K562 (cell line): Measurements from ENCODE around the gene SLC19A2. TPM values are rescaled to one million over a fixed set of nuclear protein-coding genes. Genes with fewer than 3 reads are reported as not detected.

Experiments
- BRCA1 ChIP-seq, 2 experiments: fragments of 450-650 bp in 1 of 2; sonication (generic) in 1 of 2; formaldehyde crosslinking in 1 of 2; IDR thresholded peaks; 2 replicates each; pipeline versions ENCODE4 v1.5.0 to v1.6.1; 2017 to 2020; ENCODE audit warnings: mild to moderate bottlenecking in 1 of 2, missing genetic modification reagents in 1 of 2
- BRD9 ChIP-seq: fragments of 450-650 bp; IDR thresholded peaks from 2 replicates; pipeline ENCODE4 v1.6.1; 2018; ENCODE audit warnings: low read depth; ENCODE audit not compliant: partially characterized antibody
- CREB1 ChIP-seq, 2 experiments: sonication (generic) in 1 of 2; formaldehyde crosslinking in 1 of 2; IDR thresholded peaks; 2 replicates each; pipeline versions ENCODE4 v1.6.1 to v1.8.0; 2012 to 2022; ENCODE audit warnings: inconsistent platforms in 1 of 2, mild to moderate bottlenecking in 1 of 2, missing genetic modification reagents in 1 of 2, moderate library complexity in 1 of 2
- MEIS2 ChIP-seq: fragments of 450-650 bp; IDR thresholded peaks from 2 replicates; pipeline ENCODE4 v1.6.1; 2014; ENCODE audit warnings: mild to moderate bottlenecking; ENCODE audit not compliant: partially characterized antibody
- NR2C2 ChIP-seq, 2 experiments: fragments of 200-800 bp in 1 of 2; sonication (Bioruptor generic) in 1 of 2; sonication (generic) in 1 of 2; formaldehyde crosslinking in 1 of 2; IDR thresholded peaks; 2 replicates each; pipeline versions ENCODE4 v1.6.1 to v1.8.0; 2016 to 2022; ENCODE audit warnings: mild to moderate bottlenecking in 1 of 2, missing compliant biosample characterization in 1 of 2, missing genetic modification characterization in 1 of 2, missing genetic modification reagents in 1 of 2
- PHF8 ChIP-seq: fragments of 200-600 bp; sonication (generic); IDR thresholded peaks from 2 replicates; pipeline ENCODE4 v1.6.1; 2012; ENCODE audit warnings: mixed run types, mild to moderate bottlenecking, inconsistent platforms, low read length, moderate library complexity, borderline replicate concordance
- PHTF2 ChIP-seq: fragments of 250-450 bp; sonication (Bioruptor Pico); IDR thresholded peaks from 2 replicates; pipeline ENCODE4 v1.5.0; 2021; ENCODE audit warnings: mild to moderate bottlenecking
- SIN3A ChIP-seq, 2 experiments: fragments of 150-350 bp in 1 of 2; IDR thresholded peaks; 2 replicates each; pipeline ENCODE4 v1.6.1; 2011 to 2016; ENCODE audit warnings: borderline replicate concordance in 2 of 2, low read depth in 2 of 2, low read length in 2 of 2, mild to moderate bottlenecking in 2 of 2, moderate library complexity in 2 of 2; ENCODE audit not compliant: control insufficient read depth in 1 of 2
- ZNF280B ChIP-seq: fragments of 250-450 bp; sonication (Bioruptor Pico); IDR thresholded peaks from 2 replicates; pipeline ENCODE4 v1.5.1; 2021; ENCODE audit warnings: mild to moderate bottlenecking
- polyA plus RNA-seq, 8 experiments: library from polyadenylated mRNA; depleted of rRNA in 4 of 8; stranded (reverse) in 5 of 8; unstranded in 3 of 8; fragments of >200 nt; fragmentation: Nextera tagmentation in 2 of 8; fragmentation: Illumina TruSeq in 1 of 8; extraction: Ambion mirVana in 2 of 8; extraction: Trizol in 1 of 8; gene quantifications; 2 replicates each; pipeline versions ENCODE4 v1.2.1 to v1.2.3, GENCODE V29; 2011 to 2014; ENCODE audit warnings: inconsistent platforms in 1 of 8, missing spikeins in 1 of 8
- total RNA-seq, 7 experiments: library from RNA; depleted of rRNA in 6 of 7; stranded (reverse); fragments of >200 nt in 6 of 7; fragmentation: Illumina TruSeq in 2 of 7; extraction: Trizol in 2 of 7; gene quantifications; 2 replicates each; pipeline versions ENCODE4 v1.2.1 to v1.2.3, GENCODE V29; 2011 to 2021; ENCODE audit warnings: low replicate concordance in 1 of 7
- TF ChIP-seq, protein P1 (sequence below), 2 experiments: fragments of 450-650 bp in 1 of 2; sonication (generic) in 1 of 2; formaldehyde crosslinking in 1 of 2; IDR thresholded peaks; 2 replicates each; pipeline versions ENCODE4 v1.7.1 to v1.9.0; 2016 to 2022; ENCODE audit warnings: inconsistent platforms in 1 of 2, mild to moderate bottlenecking in 1 of 2, missing genetic modification reagents in 1 of 2
- TF ChIP-seq, protein P2 (sequence below): IDR thresholded peaks from 3 replicates; pipeline ENCODE4 v1.6.1; 2011; ENCODE audit warnings: borderline replicate concordance, mild to moderate bottlenecking, moderate library complexity; ENCODE audit not compliant: insufficient read length; ENCODE audit errors: extremely low read depth

The SLC19A2 gene
- total and polyA plus RNA-seq, 9 of the 15 experiments (the other 6 are each of a cell fraction or from before 2014, with no cell fraction given) = 7.4 to 42.8 (median 19.2) TPM

DNA sequence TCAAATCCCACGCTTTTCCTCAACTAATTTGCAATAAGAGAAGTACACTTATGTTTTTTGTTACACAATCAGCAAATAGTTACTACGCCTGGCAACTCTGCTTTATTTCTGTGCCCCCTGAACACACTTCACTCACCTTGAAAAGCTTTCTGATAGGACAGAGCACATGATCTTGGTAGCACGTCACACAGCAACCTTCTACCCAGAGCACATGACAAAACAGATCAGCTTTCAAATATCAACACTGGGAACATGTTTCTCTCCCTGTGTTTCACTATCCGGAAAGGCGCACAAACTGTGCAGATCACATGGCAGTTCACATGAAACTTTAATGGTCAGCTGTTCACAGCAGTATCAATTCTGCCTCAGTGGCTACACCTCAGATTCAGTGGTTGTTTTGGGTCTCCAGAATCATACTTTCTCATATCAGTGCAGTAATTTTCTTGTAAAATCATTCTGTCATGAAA is 2.2 kb downstream of the SLC19A2 start (continued):
- TF ChIP-seq SIN3A (IDR thresholded peaks at IDR 0.05; ENCODE audit: borderline replicate concordance in 2 of 2, control insufficient read depth in 1 of 2, low read depth in 2 of 2, low read length in 2 of 2) (peak in 1 of 2 experiments; percentile 64; a peak in 1 of 4 replicates), CREB1 (IDR thresholded peaks at IDR 0.05) (peak; percentile 66; the same call in 1 of the 2 replicates), CREB1 (CRISPR knock-in tag; IDR thresholded peaks at IDR 0.05) (no peak), PHTF2 (CRISPR knock-in tag) (no peak), MEIS2 (peak; percentile 5), BRCA1 (IDR thresholded peaks at IDR 0.05) (no peak), BRCA1 (CRISPR knock-in tag; IDR thresholded peaks at IDR 0.05) (no peak), NR2C2 (CRISPR knock-in tag; IDR thresholded peaks at IDR 0.05) (no peak), NR2C2 (tag; IDR thresholded peaks at IDR 0.05) (peak; percentile 73), BRD9 (peak; percentile 20), ZNF280B (CRISPR knock-in tag) (no peak), PHF8 (no peak)
- TF ChIP-seq, protein P1, sequence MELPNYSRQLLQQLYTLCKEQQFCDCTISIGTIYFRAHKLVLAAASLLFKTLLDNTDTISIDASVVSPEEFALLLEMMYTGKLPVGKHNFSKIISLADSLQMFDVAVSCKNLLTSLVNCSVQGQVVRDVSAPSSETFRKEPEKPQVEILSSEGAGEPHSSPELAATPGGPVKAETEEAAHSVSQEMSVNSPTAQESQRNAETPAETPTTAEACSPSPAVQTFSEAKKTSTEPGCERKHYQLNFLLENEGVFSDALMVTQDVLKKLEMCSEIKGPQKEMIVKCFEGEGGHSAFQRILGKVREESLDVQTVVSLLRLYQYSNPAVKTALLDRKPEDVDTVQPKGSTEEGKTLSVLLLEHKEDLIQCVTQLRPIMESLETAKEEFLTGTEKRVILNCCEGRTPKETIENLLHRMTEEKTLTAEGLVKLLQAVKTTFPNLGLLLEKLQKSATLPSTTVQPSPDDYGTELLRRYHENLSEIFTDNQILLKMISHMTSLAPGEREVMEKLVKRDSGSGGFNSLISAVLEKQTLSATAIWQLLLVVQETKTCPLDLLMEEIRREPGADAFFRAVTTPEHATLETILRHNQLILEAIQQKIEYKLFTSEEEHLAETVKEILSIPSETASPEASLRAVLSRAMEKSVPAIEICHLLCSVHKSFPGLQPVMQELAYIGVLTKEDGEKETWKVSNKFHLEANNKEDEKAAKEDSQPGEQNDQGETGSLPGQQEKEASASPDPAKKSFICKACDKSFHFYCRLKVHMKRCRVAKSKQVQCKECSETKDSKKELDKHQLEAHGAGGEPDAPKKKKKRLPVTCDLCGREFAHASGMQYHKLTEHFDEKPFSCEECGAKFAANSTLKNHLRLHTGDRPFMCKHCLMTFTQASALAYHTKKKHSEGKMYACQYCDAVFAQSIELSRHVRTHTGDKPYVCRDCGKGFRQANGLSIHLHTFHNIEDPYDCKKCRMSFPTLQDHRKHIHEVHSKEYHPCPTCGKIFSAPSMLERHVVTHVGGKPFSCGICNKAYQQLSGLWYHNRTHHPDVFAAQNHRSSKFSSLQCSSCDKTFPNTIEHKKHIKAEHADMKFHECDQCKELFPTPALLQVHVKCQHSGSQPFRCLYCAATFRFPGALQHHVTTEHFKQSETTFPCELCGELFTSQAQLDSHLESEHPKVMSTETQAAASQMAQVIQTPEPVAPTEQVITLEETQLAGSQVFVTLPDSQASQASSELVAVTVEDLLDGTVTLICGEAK (IDR thresholded peaks at IDR 0.05) = peak; percentile 68
- TF ChIP-seq, protein P1 (CRISPR knock-in tag; IDR thresholded peaks at IDR 0.05) = no peak
- TF ChIP-seq, protein P2, sequence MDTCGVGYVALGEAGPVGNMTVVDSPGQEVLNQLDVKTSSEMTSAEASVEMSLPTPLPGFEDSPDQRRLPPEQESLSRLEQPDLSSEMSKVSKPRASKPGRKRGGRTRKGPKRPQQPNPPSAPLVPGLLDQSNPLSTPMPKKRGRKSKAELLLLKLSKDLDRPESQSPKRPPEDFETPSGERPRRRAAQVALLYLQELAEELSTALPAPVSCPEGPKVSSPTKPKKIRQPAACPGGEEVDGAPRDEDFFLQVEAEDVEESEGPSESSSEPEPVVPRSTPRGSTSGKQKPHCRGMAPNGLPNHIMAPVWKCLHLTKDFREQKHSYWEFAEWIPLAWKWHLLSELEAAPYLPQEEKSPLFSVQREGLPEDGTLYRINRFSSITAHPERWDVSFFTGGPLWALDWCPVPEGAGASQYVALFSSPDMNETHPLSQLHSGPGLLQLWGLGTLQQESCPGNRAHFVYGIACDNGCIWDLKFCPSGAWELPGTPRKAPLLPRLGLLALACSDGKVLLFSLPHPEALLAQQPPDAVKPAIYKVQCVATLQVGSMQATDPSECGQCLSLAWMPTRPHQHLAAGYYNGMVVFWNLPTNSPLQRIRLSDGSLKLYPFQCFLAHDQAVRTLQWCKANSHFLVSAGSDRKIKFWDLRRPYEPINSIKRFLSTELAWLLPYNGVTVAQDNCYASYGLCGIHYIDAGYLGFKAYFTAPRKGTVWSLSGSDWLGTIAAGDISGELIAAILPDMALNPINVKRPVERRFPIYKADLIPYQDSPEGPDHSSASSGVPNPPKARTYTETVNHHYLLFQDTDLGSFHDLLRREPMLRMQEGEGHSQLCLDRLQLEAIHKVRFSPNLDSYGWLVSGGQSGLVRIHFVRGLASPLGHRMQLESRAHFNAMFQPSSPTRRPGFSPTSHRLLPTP = no peak
